ENCODE results near the gene ST14. TPM values are rescaled to one million over a fixed set of nuclear protein-coding genes. Genes with fewer than 3 reads are reported as not detected.
"Not testable (repeated sequence)": the region's sequence is repeated elsewhere in the genome, so short reads cannot be mapped to it uniquely, and the experiment has no call there.

Gene ST14
- total RNA-seq, 4 donors from 2014 or later: 1.2 to 3.4 (median 2.6) TPM

DNA sequence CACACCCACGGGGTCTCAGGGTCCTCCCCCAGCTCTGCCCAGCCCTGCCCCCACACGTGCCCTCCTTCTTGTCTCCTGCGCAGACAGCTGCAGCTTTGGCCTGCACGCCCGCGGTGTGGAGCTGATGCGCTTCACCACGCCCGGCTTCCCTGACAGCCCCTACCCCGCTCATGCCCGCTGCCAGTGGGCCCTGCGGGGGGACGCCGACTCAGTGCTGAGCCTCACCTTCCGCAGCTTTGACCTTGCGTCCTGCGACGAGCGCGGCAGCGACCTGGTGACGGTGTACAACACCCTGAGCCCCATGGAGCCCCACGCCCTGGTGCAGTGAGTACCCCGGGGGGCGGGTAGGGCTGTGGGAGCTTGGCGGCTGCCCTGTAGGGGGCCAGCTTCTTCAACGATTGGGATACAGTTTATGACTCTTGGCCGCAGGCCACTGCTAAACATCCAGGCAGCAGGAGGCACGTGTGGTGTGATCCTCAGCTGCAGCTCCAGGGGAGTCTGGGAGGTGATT lies 30.8 kb downstream of the ST14 start:
- no peak for TF ChIP-seq POLR2AphosphoS5 (IDR thresholded peaks at IDR 0.05)
- TF ChIP-seq POLR2A (IDR thresholded peaks at IDR 0.05; ENCODE audit: low read depth): no peak
- TF ChIP-seq, protein P1, sequence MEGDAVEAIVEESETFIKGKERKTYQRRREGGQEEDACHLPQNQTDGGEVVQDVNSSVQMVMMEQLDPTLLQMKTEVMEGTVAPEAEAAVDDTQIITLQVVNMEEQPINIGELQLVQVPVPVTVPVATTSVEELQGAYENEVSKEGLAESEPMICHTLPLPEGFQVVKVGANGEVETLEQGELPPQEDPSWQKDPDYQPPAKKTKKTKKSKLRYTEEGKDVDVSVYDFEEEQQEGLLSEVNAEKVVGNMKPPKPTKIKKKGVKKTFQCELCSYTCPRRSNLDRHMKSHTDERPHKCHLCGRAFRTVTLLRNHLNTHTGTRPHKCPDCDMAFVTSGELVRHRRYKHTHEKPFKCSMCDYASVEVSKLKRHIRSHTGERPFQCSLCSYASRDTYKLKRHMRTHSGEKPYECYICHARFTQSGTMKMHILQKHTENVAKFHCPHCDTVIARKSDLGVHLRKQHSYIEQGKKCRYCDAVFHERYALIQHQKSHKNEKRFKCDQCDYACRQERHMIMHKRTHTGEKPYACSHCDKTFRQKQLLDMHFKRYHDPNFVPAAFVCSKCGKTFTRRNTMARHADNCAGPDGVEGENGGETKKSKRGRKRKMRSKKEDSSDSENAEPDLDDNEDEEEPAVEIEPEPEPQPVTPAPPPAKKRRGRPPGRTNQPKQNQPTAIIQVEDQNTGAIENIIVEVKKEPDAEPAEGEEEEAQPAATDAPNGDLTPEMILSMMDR (IDR thresholded peaks at IDR 0.05): no peak
- TF ChIP-seq EP300 (IDR thresholded peaks at IDR 0.05): no peak
- no peaks in the 10 kb centered on the region for H3K4me1 ChIP-seq
- no peaks in the 10 kb centered on the region for H3K9me3 ChIP-seq
- H3K4me3 ChIP-seq: no peak overlapping the region
- intact Hi-C loops (cut with DNase I): no loop called here
- H3K27ac ChIP-seq (replicated peaks in 1 of 4): no peak overlapping the region
- no peaks in the 10 kb centered on the region for H3K27me3 ChIP-seq
- no peaks in the 10 kb centered on the region for H3K36me3 ChIP-seq
- no peak for DNase-seq (ENCODE audit: extremely low spot score)
- WGBS: 95% methylated on average over 24 of the region's 29 CpGs

DNA sequence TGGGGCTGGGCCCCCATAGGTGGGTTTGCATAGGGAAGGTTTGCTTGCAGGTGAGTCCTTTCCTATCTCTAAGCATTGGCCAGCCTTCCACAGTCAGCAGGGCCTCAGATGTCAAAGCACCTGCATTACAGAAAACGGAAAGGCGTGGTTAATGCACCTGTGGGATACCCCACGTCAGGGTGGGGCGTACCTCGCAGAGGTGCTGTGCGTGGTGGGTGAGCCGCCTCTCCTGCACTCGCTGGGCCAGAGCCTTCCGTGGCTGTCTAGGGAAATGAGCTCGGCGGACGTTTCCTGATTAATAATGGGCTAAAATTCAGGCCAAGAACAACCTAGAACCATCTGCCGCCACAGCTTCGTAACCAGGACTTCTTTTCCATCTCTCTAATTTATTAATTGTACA lies 32.3 kb downstream of the ST14 start:
- Histone ChIP-seq H3K27ac (replicated peaks in 1 of 4) (no peak overlapping the region), H3K4me3 (no peak overlapping the region), H3K9me3 (no peaks in the 10 kb centered on the region), H3K36me3 (no peaks in the 10 kb centered on the region), H3K4me1 (no peaks in the 10 kb centered on the region), H3K27me3 (no peaks in the 10 kb centered on the region)
- TF ChIP-seq POLR2A (IDR thresholded peaks at IDR 0.05; ENCODE audit: low read depth): no peak
- TF ChIP-seq, protein P1 (IDR thresholded peaks at IDR 0.05): no peak
- TF ChIP-seq EP300 (IDR thresholded peaks at IDR 0.05): no peak
- TF ChIP-seq POLR2AphosphoS5 (IDR thresholded peaks at IDR 0.05): no peak
- DNase-seq (ENCODE audit: extremely low spot score): no peak
- intact Hi-C loops (cut with DNase I): no loop called here
- 91% methylated on average over 14 of the region's 14 CpGs for WGBS

DNA sequence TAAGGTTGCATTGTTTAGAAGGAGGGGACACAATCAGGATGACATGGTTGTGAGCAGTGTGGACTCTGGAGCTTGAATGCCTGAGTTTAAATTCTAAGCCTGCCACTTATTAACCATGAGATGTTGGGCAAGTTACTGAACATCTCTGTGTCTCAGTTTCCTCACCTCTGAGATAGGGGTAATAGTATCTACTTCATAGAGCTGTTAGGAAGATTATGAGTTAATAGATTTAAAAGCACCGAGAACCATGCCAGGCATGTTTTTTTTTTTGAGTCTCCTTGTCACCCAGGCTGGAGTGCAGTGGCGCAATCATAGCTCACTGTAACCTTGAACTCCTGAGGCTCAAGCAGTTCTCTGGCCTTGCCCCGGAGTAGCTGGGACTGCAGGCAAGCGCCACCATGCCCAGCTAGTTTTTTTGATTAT lies 33.3 kb downstream of the ST14 start:
- Histone ChIP-seq H3K36me3 (no peaks in the 10 kb centered on the region), H3K27ac (replicated peaks in 1 of 4) (no peak overlapping the region), H3K4me1 (no peaks in the 10 kb centered on the region), H3K4me3 (no peak overlapping the region), H3K27me3 (no peaks in the 10 kb centered on the region), H3K9me3 (no peaks in the 10 kb centered on the region)
- DNase-seq (ENCODE audit: extremely low spot score): no peak
- TF ChIP-seq POLR2A (IDR thresholded peaks at IDR 0.05; ENCODE audit: low read depth) (no peak), POLR2AphosphoS5 (IDR thresholded peaks at IDR 0.05) (no peak), EP300 (IDR thresholded peaks at IDR 0.05) (no peak)
- TF ChIP-seq, protein P1 (IDR thresholded peaks at IDR 0.05): no peak
- 83% methylated on average over 4 of the region's 4 CpGs for WGBS
- intact Hi-C loops (cut with DNase I): no loop called here

DNA sequence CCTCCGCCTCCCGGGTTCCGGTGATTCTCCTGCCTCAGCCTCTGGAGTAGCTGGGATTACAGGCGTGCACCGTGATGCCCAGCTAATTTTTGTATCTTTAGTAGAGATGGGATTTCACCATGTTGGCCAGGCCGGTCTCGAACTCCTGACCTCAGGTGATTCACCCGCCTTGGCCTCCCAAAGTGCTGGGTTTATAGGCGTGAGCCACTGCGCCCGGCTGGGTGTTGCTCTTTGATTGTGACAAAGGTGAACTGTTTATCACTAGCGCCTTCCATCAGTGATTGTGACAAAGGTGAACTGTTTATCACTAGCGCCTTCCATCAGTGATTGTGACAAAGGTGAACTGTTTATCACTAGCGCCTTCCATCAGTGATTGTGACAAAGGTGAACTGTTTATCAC lies 34.0 kb downstream of the ST14 start:
- H3K27me3 ChIP-seq; H3K9me3 ChIP-seq; H3K36me3 ChIP-seq; DNase-seq (ENCODE audit: extremely low spot score); H3K27ac ChIP-seq (replicated peaks in 1 of 4); H3K4me3 ChIP-seq; H3K4me1 ChIP-seq; intact Hi-C loops (cut with DNase I): not testable (repeated sequence)
- WGBS: 99% methylated on average over 14 of the region's 14 CpGs

DNA sequence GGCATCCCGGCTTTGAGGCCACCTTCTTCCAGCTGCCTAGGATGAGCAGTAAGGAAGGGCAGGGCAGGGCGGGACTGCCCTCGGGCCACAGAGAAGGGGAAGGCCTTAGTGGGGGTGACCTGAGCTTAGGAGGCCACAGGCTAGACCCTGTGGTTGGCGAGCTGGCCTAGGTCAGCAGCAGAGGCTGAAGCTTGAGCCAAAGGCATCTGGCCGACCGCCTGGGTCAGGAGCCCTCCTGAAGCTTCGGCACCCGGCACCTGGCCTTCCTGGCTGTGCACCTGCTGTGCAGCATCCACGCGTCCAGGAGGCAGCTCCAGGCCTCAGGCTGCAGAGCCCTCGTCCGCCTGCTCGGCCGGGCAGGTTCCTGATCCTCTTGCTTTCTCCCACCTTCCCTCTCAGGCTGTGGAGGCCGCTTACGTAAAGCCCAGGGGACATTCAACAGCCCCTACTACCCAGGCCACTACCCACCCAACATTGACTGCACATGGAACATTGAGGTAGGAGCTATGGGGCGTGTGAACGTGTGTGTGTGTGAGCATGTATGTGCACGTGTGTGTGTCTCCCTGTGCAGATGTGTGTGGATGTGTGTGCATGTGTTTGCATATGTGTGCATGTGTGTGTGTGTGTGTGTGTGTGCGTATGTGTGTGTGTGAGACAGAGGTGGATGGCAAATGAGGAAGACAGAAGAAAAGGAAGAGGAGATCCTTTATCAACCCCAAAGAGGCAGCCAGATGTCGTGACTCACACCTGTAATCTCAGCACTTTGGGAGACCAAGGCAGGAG lies 34.9 kb downstream of the ST14 start:
- Histone ChIP-seq H3K27ac (replicated peaks in 1 of 4) (no peak overlapping the region), H3K9me3 (no peaks in the 10 kb centered on the region), H3K27me3 (no peaks in the 10 kb centered on the region), H3K36me3 (no peaks in the 10 kb centered on the region), H3K4me1 (no peaks in the 10 kb centered on the region), H3K4me3 (no peak overlapping the region)
- DNase-seq (ENCODE audit: extremely low spot score): no peak
- TF ChIP-seq POLR2A (IDR thresholded peaks at IDR 0.05; ENCODE audit: low read depth) (no peak), POLR2AphosphoS5 (IDR thresholded peaks at IDR 0.05) (no peak)
- TF ChIP-seq, protein P1 (IDR thresholded peaks at IDR 0.05): no peak
- 89% methylated on average over 15 of the region's 21 CpGs for WGBS
- intact Hi-C loops (cut with DNase I): no loop called here
